IMR-90 (cell line): Measurements from ENCODE around the gene ANTXR2.

Experiments used
- CEBPB ChIP-seq: IDR thresholded peaks from 2 replicates; pipeline ENCODE4 v1.6.1; 2012; ENCODE audit warnings: low read depth, low read length, improper control_type of control experiment
- CHD1 ChIP-seq: IDR thresholded peaks from 2 replicates; pipeline ENCODE4 v1.6.1; 2012; ENCODE audit warnings: low read depth, low read length, improper control_type of control experiment
- MAFK ChIP-seq: IDR thresholded peaks from 2 replicates; pipeline ENCODE4 v1.6.1; 2012; ENCODE audit warnings: low read depth, low read length, improper control_type of control experiment
- MXI1 ChIP-seq: IDR thresholded peaks from 2 replicates; pipeline ENCODE4 v1.6.1; 2012; ENCODE audit warnings: low read depth, mild to moderate bottlenecking, low read length, moderate library complexity, borderline replicate concordance
- NFE2L2 ChIP-seq: fragments of 150-350 bp; IDR thresholded peaks from 2 replicates; pipeline ENCODE4 v1.6.1; 2016; ENCODE audit warnings: low read depth, mild to moderate bottlenecking, low read length
- POLR2A ChIP-seq: IDR thresholded peaks from 2 replicates; pipeline ENCODE4 v1.6.1; 2012; ENCODE audit warnings: mild to moderate bottlenecking, low read depth, low read length
- RAD21 ChIP-seq: IDR thresholded peaks from 2 replicates; pipeline ENCODE4 v1.6.1; 2012; ENCODE audit warnings: low read length, improper control_type of control experiment
- RCOR1 ChIP-seq: IDR thresholded peaks from 2 replicates; pipeline ENCODE4 v1.6.1; 2012; ENCODE audit warnings: mild to moderate bottlenecking, low read length, improper control_type of control experiment; ENCODE audit not compliant: insufficient replicate concordance
- RFX5 ChIP-seq: IDR thresholded peaks from 2 replicates; pipeline ENCODE4 v1.8.0; 2012; ENCODE audit warnings: low read depth, mild to moderate bottlenecking, low read length, moderate library complexity
- SMC3 ChIP-seq: fragments of 150-350 bp; IDR thresholded peaks from 2 replicates; pipeline ENCODE4 v1.6.1; 2016; ENCODE audit warnings: low read depth, mild to moderate bottlenecking, antibody characterized with exemption, low read length, moderate library complexity
- USF2 ChIP-seq: fragments of 150-350 bp; IDR thresholded peaks from 2 replicates; pipeline ENCODE4 v1.6.1; 2017; ENCODE audit warnings: mild to moderate bottlenecking, antibody characterized with exemption, low read length, low read depth
- TF ChIP-seq, protein P1 (sequence below): conservative IDR thresholded peaks from 2 replicates; pipeline ENCODE4 v1.5.1; 2012; ENCODE audit warnings: mild to moderate bottlenecking, low read depth, low read length, improper control_type of control experiment
- TF ChIP-seq, protein P2 (sequence below): fragments of 150-350 bp; IDR thresholded peaks from 2 replicates; pipeline ENCODE4 v1.6.1; 2016; ENCODE audit warnings: low read depth, mild to moderate bottlenecking, low read length, moderate library complexity, borderline replicate concordance

DNA sequence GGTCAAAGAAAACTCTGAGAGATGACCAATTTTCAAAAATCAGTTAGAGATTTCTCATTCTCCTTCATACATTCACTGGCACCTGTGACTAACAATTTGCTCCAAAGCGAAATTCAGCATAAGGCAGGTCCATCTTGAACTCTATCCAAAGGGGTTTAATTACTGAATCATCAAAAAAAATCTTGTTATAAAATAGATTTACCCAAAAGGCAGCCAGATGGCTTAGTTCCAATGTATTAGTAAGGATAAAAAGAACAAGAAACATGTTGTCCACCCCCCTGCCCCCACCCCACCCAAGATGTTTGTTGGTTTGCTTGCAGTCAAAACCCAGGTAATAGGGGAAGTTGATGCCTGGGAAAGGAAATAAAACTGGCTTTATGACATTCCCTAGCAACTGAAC, 200.3 kb downstream of the ANTXR2 start:
- no peak for TF ChIP-seq USF2
- TF ChIP-seq, protein P1, sequence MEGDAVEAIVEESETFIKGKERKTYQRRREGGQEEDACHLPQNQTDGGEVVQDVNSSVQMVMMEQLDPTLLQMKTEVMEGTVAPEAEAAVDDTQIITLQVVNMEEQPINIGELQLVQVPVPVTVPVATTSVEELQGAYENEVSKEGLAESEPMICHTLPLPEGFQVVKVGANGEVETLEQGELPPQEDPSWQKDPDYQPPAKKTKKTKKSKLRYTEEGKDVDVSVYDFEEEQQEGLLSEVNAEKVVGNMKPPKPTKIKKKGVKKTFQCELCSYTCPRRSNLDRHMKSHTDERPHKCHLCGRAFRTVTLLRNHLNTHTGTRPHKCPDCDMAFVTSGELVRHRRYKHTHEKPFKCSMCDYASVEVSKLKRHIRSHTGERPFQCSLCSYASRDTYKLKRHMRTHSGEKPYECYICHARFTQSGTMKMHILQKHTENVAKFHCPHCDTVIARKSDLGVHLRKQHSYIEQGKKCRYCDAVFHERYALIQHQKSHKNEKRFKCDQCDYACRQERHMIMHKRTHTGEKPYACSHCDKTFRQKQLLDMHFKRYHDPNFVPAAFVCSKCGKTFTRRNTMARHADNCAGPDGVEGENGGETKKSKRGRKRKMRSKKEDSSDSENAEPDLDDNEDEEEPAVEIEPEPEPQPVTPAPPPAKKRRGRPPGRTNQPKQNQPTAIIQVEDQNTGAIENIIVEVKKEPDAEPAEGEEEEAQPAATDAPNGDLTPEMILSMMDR: no peak
- TF ChIP-seq RCOR1: no peak
- TF ChIP-seq SMC3: no peak
- no peak for TF ChIP-seq CHD1
- no peak for TF ChIP-seq RAD21
- TF ChIP-seq POLR2A: no peak
- no peak for TF ChIP-seq MAFK
- TF ChIP-seq, protein P2, sequence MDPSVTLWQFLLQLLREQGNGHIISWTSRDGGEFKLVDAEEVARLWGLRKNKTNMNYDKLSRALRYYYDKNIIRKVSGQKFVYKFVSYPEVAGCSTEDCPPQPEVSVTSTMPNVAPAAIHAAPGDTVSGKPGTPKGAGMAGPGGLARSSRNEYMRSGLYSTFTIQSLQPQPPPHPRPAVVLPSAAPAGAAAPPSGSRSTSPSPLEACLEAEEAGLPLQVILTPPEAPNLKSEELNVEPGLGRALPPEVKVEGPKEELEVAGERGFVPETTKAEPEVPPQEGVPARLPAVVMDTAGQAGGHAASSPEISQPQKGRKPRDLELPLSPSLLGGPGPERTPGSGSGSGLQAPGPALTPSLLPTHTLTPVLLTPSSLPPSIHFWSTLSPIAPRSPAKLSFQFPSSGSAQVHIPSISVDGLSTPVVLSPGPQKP: no peak
- no peak for TF ChIP-seq NFE2L2
- TF ChIP-seq MXI1: no peak
- no peak for TF ChIP-seq RFX5
- TF ChIP-seq CEBPB: no peak
